ENCODE measurements around the gene E2F2.

GRCh38 chr1:23557471-23558124 is 26.6 kb upstream of the E2F2 start:
- TF ChIP-seq CTCF (conservative IDR thresholded peaks at IDR 0.05; ENCODE audit: low read length) (no peak), EZH2phosphoT487 (IDR thresholded peaks at IDR 0.05; ENCODE audit: borderline replicate concordance) (no peak)
